Type B pancreatic cell (in vitro differentiated cells): ENCODE measurements around the gene MCOLN1. TPM values are rescaled to one million over a fixed set of nuclear protein-coding genes. Genes with fewer than 3 reads are reported as not detected.

ENCODE experiments used
- DNase-seq: peaks from one replicate; pipeline ENCODE4 v3.0.0; 2021; ENCODE audit warnings: mixed read lengths; ENCODE audit not compliant: unreplicated experiment; ENCODE audit errors: extremely low spot score
- H3K27ac Mint-ChIP-seq: 2 replicates; pipeline ENCODE4 v1.8.0; 2021; ENCODE audit warnings: mild to moderate bottlenecking, mixed read lengths
- H3K27me3 Mint-ChIP-seq: 2 replicates; pipeline ENCODE4 v1.8.0; 2021; ENCODE audit warnings: mixed read lengths
- H3K36me3 Mint-ChIP-seq: 2 replicates; pipeline ENCODE4 v1.8.0; 2021; ENCODE audit warnings: mixed read lengths
- H3K4me1 Mint-ChIP-seq: one replicate; pipeline ENCODE4 v1.8.0; 2021; ENCODE audit warnings: mixed read lengths; ENCODE audit not compliant: unreplicated experiment
- H3K4me3 Mint-ChIP-seq: 2 replicates; pipeline ENCODE4 v1.8.0; 2021; ENCODE audit warnings: mild to moderate bottlenecking, mixed read lengths
- H3K9me3 Mint-ChIP-seq: 2 replicates; pipeline ENCODE4 v1.8.0; 2021; ENCODE audit warnings: mixed read lengths
- total RNA-seq: library from RNA; stranded (reverse); gene quantifications from 2 replicates; pipeline ENCODE4 v1.2.1, GENCODE V29; 2021; ENCODE audit warnings: low replicate concordance
- TF ChIP-seq, protein P1 (sequence below): fragments of 200-600 bp; sonication (generic); conservative IDR thresholded peaks from 2 replicates; pipeline ENCODE4 v1.5.0; 2021; ENCODE audit warnings: antibody characterized with exemption, mild to moderate bottlenecking

The MCOLN1 gene
- total RNA-seq, 1 donor from 2014 or later = 24.0 TPM

GRCh38 chr19:7504684-7505083 is 17.7 kb upstream of the MCOLN1 start:
- TF ChIP-seq, protein P1, sequence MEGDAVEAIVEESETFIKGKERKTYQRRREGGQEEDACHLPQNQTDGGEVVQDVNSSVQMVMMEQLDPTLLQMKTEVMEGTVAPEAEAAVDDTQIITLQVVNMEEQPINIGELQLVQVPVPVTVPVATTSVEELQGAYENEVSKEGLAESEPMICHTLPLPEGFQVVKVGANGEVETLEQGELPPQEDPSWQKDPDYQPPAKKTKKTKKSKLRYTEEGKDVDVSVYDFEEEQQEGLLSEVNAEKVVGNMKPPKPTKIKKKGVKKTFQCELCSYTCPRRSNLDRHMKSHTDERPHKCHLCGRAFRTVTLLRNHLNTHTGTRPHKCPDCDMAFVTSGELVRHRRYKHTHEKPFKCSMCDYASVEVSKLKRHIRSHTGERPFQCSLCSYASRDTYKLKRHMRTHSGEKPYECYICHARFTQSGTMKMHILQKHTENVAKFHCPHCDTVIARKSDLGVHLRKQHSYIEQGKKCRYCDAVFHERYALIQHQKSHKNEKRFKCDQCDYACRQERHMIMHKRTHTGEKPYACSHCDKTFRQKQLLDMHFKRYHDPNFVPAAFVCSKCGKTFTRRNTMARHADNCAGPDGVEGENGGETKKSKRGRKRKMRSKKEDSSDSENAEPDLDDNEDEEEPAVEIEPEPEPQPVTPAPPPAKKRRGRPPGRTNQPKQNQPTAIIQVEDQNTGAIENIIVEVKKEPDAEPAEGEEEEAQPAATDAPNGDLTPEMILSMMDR = no peak
- peaks cover 19% of the 10 kb centered on the region for H3K27me3 Mint-ChIP-seq
- no peak overlapping the region for H3K4me3 Mint-ChIP-seq
- H3K27ac Mint-ChIP-seq = no peak overlapping the region
- H3K36me3 Mint-ChIP-seq = no peaks in the 10 kb centered on the region
- no peaks in the 10 kb centered on the region for H3K4me1 Mint-ChIP-seq
- no peak for DNase-seq
- H3K9me3 Mint-ChIP-seq = no peaks in the 10 kb centered on the region

DNA sequence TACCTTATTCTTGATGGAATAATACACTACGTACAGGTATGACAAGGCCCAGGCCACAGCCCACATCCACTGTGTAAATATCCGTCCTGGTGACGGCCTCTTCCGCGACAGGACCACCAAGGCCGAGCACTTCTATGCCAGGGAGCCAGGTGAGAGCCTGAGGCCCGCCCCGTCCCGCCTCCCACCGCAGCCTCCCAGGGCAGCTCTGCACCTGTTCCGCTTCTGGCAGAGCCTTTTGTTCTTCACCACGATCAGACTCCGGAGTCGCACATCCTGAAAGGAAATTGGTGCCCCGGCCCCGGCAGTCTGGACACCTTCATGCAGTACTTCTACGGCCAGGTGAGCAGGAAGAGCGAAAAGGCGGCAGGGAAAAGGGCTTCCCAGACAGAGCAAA is 17.1 kb upstream of the MCOLN1 start:
- no peak for DNase-seq
- Mint-ChIP-seq H3K36me3 (no peaks in the 10 kb centered on the region), H3K4me3 (no peak overlapping the region)

DNA sequence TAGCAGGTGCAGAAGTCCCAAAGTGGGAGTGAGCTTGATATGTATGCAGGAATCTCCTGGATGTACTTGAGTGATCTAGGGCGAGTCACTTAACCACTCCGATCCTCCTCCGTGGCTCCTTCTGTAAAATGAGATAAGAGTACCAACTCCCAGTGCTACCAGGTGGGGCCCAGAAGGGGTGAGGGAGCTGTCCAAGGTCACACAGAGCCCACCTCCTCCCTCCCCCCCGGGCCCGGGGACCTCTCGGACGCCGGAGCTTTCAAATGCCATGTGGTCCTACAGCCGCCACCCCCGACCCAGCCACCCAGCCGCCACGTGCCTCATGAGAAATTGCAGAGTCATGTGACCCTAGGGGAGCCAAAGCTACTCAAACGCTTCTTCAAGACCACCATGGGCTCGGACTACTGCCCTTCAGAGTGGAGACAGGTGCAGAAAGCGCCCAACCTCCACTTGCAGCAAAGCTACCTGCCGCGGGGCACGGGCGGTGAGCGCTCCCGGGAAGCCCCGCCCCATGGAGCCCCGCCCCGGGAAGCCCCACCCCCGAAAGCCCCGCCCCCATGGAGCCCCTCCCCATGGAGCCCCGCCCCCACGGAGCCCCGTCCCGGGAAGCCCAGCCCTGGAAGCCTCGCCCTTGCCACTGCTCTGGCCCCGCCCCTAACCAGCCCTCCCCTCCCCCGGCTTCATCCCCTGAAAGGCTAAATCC is 16.6 kb upstream of the MCOLN1 start:
- H3K4me3 Mint-ChIP-seq = peak overlapping the region; percentile 14
- TF ChIP-seq, protein P1 = no peak
- no peaks in the 10 kb centered on the region for H3K9me3 Mint-ChIP-seq
- no peaks in the 10 kb centered on the region for H3K4me1 Mint-ChIP-seq
- peaks cover 17% of the 10 kb centered on the region for H3K27me3 Mint-ChIP-seq
- H3K36me3 Mint-ChIP-seq = no peaks in the 10 kb centered on the region
- H3K27ac Mint-ChIP-seq = no peak overlapping the region
- no peak for DNase-seq

More for the DNA sequence above, 17.1 kb upstream of the MCOLN1 start:
- TF ChIP-seq, protein P1 = no peak
- Mint-ChIP-seq H3K27me3 (peaks cover 17% of the 10 kb centered on the region), H3K27ac (no peak overlapping the region), H3K4me1 (no peaks in the 10 kb centered on the region), H3K9me3 (no peaks in the 10 kb centered on the region)

DNA sequence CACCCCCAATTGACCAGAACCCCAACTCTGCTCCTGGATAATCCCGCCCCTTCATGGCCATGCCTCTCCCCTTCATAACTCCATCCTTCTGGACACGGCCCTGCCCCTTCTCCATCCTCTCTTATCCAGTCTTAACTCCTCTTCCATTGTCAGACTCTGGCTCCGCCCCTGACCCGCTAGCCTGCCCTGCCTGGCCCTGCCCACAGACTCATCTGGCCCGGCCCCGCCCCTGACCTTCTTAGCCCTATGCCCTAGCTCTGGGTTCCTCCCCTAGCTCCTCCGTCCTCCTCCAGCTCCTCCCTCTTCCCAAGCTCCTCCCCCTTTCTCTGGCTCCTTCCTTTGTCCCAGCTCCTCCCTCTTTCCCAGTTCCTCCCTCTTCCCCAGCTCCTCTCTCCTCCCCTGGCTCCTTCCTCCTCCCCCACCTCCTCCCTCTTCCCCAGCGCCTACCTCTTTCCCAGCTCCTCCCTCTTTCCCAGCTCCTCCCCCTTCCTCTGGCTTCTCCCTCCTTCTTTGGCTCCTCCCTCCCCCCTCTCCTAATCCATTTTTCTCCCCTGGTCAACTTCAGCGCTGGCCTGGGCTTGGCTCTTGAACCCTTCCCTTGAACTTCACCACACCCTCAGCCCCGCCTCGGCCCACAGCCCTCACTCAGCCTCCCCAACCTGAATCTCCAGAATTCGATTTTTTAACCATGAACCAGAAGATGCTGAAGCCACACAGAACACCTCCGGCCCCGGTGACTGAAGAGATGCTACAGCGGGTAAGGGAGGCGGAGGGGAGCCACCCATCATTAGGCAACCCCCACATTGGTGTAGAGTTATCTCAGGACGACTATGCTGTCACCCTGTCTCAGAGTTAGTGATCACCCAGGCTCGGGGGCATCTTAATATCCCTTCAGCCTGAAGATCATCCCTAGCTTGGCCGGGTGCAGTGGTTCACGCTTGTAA is 15.8 kb upstream of the MCOLN1 start:
- peak overlapping the region; percentile 39 for H3K27ac Mint-ChIP-seq
- no peaks in the 10 kb centered on the region for H3K36me3 Mint-ChIP-seq
- TF ChIP-seq, protein P1 = no peak
- H3K27me3 Mint-ChIP-seq = peaks cover 13% of the 10 kb centered on the region
- H3K4me1 Mint-ChIP-seq = no peaks in the 10 kb centered on the region
- no peak for DNase-seq
- no peak overlapping the region for H3K4me3 Mint-ChIP-seq
- H3K9me3 Mint-ChIP-seq = no peaks in the 10 kb centered on the region

GRCh38 chr19:7507884-7508283 is 14.5 kb upstream of the MCOLN1 start:
- TF ChIP-seq, protein P1 = no peak
- no peaks in the 10 kb centered on the region for H3K9me3 Mint-ChIP-seq
- no peaks in the 10 kb centered on the region for H3K4me1 Mint-ChIP-seq
- H3K27ac Mint-ChIP-seq = no peak overlapping the region
- DNase-seq = no peak
- no peak overlapping the region for H3K4me3 Mint-ChIP-seq
- H3K27me3 Mint-ChIP-seq = peaks cover 9% of the 10 kb centered on the region
- no peaks in the 10 kb centered on the region for H3K36me3 Mint-ChIP-seq
